ENCODE data around the gene ERH. TPM values are rescaled to one million over a fixed set of nuclear protein-coding genes. Genes with fewer than 3 reads are reported as not detected.

ERH gene
- total RNA-seq, 1 experiment from 2014 or later: 352 TPM

GRCh38 chr14:69366069-69366468 lies 32.0 kb downstream of the ERH start (continued):
- TF ChIP-seq ZNF274 (IDR thresholded peaks at IDR 0.05; ENCODE audit: low read depth, low read length) (no peak), ZBTB33 (IDR thresholded peaks at IDR 0.05; ENCODE audit: extremely low read depth, insufficient replicate concordance, low read length) (no peak)

DNA sequence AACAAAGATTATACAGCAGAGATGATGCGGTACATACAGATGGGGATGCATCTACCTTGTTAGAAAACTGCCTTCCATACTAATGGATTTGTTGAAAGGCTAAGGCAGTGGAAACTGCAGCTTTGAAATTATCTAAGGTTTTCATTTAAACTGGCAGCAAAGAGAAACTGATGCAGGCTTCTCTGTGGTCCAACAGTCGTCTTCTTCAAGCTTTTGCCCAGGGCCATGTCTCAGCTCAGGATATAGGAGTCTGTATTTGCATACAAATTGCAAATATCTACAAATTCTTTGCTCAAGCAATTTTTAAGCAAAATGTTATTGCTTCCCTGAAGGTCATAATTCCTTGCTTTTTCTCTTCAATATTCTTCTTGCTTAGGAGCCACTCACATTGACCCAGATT lies 33.7 kb downstream of the ERH start:
- ATAC-seq: no peak

More for the DNA sequence above, 33.7 kb downstream of the ERH start:
- no peaks in the 10 kb centered on the region for H4K20me1 ChIP-seq (ENCODE audit: insufficient read depth)
- no peak overlapping the region for H3K4me3 ChIP-seq (replicated peaks in 1 of 2; ENCODE audit: low read depth in 1 of 2, low read length in 2 of 2)
- TF ChIP-seq YY1 (IDR thresholded peaks at IDR 0.05; ENCODE audit: extremely low read depth, insufficient replicate concordance, low read depth, low read length): no peak
- TF ChIP-seq ZFX (IDR thresholded peaks at IDR 0.05): no peak
- no peak for TF ChIP-seq POLR2A (IDR thresholded peaks at IDR 0.05; ENCODE audit: borderline replicate concordance, extremely low read depth, insufficient read depth, insufficient read length)
- no peak for TF ChIP-seq CTCF (IDR thresholded peaks at IDR 0.05 in 2 of 3, conservative IDR thresholded peaks at IDR 0.05 in 1 of 3; ENCODE audit: borderline replicate concordance in 1 of 3, insufficient read depth in 1 of 3, low read depth in 2 of 3, low read length in 2 of 3)
- no peak for TF ChIP-seq ELF1 (IDR thresholded peaks at IDR 0.05; ENCODE audit: borderline replicate concordance, low read depth)
- TF ChIP-seq ZNF274 (IDR thresholded peaks at IDR 0.05; ENCODE audit: low read depth, low read length): no peak
- TF ChIP-seq SRF (IDR thresholded peaks at IDR 0.05; ENCODE audit: low read depth): no peak
- TF ChIP-seq EZH2 (IDR thresholded peaks at IDR 0.05): no peak
- no peak for TF ChIP-seq CEBPB (IDR thresholded peaks at IDR 0.05; ENCODE audit: low read depth)
- TF ChIP-seq CBX3 (IDR thresholded peaks at IDR 0.05; ENCODE audit: low read depth): no peak
- TF ChIP-seq MAX (IDR thresholded peaks at IDR 0.05): no peak
- TF ChIP-seq SIN3A (IDR thresholded peaks at IDR 0.05; ENCODE audit: low read depth): no peak
- no peak for TF ChIP-seq ZBTB33 (IDR thresholded peaks at IDR 0.05; ENCODE audit: extremely low read depth, insufficient replicate concordance, low read length)
- TF ChIP-seq, protein P1, sequence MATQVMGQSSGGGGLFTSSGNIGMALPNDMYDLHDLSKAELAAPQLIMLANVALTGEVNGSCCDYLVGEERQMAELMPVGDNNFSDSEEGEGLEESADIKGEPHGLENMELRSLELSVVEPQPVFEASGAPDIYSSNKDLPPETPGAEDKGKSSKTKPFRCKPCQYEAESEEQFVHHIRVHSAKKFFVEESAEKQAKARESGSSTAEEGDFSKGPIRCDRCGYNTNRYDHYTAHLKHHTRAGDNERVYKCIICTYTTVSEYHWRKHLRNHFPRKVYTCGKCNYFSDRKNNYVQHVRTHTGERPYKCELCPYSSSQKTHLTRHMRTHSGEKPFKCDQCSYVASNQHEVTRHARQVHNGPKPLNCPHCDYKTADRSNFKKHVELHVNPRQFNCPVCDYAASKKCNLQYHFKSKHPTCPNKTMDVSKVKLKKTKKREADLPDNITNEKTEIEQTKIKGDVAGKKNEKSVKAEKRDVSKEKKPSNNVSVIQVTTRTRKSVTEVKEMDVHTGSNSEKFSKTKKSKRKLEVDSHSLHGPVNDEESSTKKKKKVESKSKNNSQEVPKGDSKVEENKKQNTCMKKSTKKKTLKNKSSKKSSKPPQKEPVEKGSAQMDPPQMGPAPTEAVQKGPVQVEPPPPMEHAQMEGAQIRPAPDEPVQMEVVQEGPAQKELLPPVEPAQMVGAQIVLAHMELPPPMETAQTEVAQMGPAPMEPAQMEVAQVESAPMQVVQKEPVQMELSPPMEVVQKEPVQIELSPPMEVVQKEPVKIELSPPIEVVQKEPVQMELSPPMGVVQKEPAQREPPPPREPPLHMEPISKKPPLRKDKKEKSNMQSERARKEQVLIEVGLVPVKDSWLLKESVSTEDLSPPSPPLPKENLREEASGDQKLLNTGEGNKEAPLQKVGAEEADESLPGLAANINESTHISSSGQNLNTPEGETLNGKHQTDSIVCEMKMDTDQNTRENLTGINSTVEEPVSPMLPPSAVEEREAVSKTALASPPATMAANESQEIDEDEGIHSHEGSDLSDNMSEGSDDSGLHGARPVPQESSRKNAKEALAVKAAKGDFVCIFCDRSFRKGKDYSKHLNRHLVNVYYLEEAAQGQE (IDR thresholded peaks at IDR 0.05; ENCODE audit: low read depth): no peak
- TF ChIP-seq SP1 (IDR thresholded peaks at IDR 0.05; ENCODE audit: low read depth): no peak
- H3K9me3 ChIP-seq (ENCODE audit: control insufficient read depth in 1 of 2, insufficient read depth in 1 of 2, low read depth in 1 of 2, low read length in 2 of 2): no peaks in the 10 kb centered on the region
- H3K9me2 ChIP-seq (ENCODE audit: insufficient read depth): no peaks in the 10 kb centered on the region
- no peak for DNase-seq (ENCODE audit: low read depth, low spot score)
- no peaks in the 10 kb centered on the region for H3K27me3 ChIP-seq (ENCODE audit: insufficient read depth, low read length)
- no peak overlapping the region for H2AFZ ChIP-seq (ENCODE audit: low read depth, low read length, poor library complexity, severe bottlenecking)
- no peak overlapping the region for H3K4me2 ChIP-seq (ENCODE audit: low read length)
- H3K9ac ChIP-seq (ENCODE audit: low read length): no peak overlapping the region
- intact Hi-C loops (cut with micrococcal nuclease): no loop called here
- ChIA-PET POLR2A (no interaction called here), RAD21 (ENCODE audit: low non-redundant PET in 1 of 2, low total read pairs in 2 of 2, uncharacterized antibody in 2 of 2, unreplicated experiment in 2 of 2) (no interaction called here), CTCF (no interaction called here)
- H3K36me3 ChIP-seq (ENCODE audit: control insufficient read depth in 1 of 2, insufficient read depth in 2 of 2, low read length in 2 of 2): no peaks in the 10 kb centered on the region
- no peaks in the 10 kb centered on the region for H3K4me1 ChIP-seq (ENCODE audit: control insufficient read depth in 1 of 2, insufficient read depth in 2 of 2, low read length in 2 of 2)
- H3K27ac ChIP-seq (ENCODE audit: low read depth, low read length): no peak overlapping the region
- no peaks in the 10 kb centered on the region for H3K79me2 ChIP-seq (ENCODE audit: insufficient read depth, low read length)
- BruUV-seq (replicated peaks): no TSS peak

Measured in HCT116 (cell line).